ENCODE results near the gene SATB1.
A peak's percentile ranks its signal among the peaks of the same experiment; 100 is the strongest.

Gene SATB1

DNA sequence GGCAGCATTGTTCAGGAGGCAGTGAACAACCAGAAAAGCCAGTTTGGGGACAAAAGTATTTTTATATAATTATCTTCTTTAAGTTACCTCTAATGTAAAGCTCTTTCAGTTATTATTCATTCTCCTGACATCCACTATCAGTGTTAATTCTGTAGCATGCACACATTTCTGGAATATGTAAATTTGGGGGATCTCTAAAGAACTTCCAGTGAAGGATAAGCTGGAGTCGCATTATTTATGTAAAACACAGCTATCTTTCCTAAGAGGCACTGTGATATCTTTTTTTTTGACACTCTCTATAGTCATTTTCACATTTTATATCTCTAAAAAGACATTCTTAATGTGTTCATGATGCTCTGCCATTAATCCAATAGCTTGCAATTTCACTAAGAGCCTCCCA lies 26.7 kb downstream of the SATB1 start:
- DNase-seq: no peak

DNA sequence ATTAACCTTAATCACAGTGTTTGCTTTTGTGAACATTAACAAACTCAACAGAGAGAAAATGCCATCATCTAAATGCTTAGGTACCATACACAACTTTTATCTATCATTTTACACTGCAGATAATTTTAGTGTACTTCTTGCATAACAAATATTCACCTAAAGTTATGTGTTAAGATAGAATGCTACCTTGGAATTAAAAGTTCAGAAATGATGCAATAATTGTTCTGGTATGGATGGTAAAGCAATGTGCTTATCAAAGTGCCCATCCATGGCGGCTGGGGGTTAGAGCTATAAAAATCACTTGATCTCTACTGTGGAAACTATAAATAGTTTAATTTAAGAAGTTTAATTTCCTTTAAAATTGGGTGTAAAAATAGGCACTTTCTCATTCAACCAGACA lies 28.7 kb downstream of the SATB1 start:
- no peak for DNase-seq

DNA sequence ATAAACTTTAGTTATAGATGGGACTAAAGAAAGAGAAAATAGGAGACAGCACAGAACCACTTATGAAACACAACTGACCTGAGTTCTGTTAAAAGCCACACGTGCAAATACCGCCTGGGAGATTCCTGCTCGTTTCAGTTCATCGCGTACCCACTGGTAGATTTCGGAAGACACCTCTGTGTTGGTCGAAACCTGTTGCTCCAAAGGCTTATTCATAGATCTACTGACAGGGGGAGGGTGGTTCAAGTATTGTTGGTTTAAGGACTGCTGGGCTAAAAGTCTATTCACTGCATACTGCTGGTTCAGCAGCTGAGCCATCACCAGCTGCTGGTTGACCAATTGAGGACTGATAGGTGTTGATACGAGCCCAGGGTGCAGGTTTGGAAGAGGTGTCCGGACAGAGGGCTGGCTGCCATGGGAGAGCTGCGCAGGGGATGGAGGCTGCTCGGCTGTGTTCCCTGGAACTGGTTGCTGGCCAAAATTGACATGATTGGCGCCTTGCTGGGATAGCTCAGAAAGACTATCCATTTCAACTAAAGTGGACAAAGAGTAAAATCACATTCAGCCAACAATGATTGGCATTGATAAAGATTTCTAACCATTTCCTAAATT lies 30.6 kb downstream of the SATB1 start:
- DNase-seq: no peak

DNA sequence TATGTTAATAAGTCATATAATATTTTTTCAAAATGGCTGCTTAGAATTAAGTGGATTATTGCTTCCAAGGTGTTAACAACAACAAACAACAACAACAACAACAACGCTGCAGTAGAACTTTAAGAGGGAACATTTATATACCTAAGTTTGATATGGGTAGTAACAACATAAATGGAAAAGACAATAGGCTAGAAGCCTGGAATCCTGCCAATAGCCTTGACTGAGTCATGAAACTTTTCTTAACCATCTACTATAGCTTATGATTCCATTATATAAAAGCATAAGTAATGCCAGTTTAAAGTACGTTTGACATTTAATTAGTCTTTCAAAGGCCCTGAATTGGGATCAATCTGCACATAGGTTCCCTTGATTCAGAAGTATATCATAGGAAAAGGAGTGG lies 31.2 kb downstream of the SATB1 start:
- DNase-seq: no peak

DNA sequence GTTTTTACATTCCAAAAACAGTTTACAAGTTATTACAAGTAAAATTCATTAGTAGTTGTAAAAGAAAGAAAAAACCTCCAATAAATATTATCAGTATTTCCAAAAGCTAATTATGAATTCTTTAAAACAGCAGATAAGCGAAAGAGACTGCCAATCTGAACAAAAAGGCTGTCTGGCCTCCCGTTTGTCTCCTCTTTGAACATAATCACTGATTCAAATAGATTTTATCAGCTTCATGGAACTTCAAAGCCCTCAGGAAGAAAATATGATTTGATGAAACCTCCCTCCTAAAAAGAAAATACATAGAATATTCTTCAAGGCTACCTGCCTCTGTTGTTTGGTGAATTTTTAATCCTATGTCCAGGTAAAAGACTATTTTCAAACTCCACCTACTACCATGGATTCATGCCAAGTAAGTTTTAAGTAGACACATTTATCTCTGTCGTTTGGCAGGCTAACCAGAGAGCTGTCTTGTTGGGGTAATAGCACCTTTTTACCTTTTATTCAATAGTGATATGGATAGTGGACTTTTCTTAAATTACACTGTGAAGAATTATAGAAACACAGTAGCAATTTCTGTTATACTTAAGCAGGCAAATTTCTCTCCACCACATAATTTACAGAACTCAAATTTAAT lies 35.0 kb downstream of the SATB1 start:
- DNase-seq: no peak

DNA sequence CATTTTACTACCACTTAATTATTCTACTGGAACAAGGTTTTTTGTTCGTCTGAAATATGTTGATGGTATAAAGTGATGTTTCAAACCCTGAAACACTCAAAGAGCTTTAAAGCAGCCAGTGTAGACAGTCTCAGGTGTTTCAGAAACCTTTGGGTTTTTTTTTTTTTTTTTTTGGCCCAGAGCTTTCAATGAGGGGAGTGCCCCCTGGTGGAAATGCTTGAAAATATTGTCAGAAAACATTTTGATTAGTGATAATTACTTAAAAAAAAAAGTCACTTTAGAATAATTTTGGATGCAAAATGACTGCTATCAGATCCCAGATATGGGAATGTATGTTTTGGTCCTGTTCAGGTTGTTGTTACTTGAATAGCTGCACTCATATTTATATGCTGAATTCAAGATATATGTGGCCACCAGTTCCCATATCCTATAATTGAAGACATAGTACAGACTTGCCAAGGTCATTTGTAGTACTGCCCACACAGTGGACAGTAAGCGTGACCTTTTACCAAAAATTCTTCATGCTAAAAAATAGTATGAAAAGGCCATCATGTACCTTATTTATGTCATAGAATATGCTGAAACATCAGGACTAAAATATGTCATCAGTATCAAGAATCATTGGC lies 35.9 kb downstream of the SATB1 start:
- DNase-seq: peak in 1 of 5 experiments; percentile 50

DNA sequence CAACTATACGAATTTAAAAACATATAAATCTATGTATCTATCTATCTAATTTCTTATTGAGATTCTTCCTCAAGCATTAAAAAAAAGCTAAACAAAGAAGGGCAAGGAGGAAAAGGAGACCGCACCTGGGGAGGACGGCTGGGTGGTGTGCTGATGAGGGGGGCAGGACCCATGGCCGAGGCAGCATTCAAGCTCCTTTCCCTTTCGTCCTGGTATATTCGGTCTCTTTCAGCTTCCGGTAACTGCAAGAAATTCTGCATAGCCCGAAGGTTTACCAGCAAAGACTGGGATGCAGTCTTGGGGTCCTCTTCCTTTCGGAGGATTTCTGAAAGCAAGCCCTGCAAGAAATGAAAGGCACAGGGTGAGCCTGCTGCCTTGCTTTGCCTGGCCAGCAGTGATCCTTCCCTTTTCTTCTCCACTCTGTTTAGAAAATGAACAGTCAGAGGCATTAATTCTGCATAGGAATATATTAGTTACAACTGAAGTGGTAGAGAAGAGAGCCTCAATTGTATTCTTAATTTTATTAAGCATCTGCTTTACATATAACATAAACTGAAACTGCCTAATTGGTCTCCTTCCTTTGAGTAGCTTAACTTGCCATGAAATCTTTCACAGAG lies 38.8 kb downstream of the SATB1 start:
- no peak for DNase-seq

DNA sequence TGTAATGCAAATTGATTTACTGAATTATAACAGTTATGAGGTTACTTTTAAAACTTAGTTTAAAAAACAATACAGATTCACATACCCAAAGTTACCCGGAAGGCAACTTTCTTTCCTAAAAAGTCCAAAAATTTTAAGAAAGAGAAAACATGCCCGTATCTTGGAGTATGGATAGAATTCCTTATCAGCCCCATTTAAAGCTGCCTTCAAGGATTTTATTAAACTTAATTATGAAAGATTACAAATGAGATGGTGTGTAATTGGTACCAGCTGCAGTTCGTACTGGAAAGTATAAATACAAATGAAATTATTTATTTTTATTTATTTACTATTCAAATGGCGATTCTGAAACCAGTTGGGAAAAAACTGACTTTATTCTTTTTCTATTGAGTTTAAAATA lies 39.4 kb downstream of the SATB1 start:
- no peak for DNase-seq

DNA sequence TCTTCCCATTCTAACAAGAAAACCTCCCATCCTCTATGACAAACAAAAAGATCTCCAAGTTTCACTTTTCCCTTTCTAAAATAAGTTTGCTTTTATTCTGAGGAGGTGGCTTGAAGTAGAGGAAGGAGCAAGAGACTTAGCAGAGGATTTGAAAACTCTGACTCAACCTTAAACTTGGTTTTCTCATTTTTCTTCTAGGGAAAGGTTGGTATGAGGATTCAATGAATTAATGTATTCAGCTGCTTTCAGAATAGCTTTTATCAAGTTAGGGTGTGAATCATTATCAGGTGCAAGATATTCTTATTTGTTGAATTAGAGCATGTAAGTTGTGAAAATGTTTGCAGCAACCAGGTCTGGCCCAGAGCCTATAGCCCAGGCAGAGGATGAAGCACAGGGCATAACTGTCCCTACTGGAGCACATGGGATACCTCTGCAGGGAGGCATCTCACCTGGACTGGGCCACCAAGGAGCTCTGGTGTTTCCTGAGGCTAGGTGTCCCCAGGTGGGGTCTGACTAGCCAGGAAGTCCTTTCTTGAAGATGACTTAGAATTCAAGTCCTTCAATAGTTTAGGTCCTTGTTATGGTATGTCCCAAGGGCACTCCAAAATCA lies 42.3 kb downstream of the SATB1 start:
- DNase-seq: peak in 1 of 5 experiments; percentile 21

DNA sequence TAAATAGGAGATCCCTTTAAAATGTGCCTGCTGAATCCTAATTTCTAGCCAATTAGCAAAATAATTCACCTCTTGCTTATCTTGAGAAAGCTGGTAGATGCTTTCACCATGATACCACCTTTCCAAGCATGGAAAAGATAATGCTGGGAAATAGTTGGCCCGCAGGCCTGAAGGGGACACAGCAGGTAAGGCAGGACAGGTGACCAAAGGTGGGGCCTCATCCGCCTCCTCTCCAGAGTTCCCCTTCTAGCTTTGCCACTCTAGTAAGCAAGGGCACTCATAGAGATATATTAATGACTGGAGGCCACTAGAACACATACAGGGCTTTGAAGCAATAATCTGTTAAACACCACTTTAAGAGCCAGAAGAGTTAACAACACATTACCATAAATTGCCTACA lies 45.5 kb downstream of the SATB1 start:
- DNase-seq: no peak

DNA sequence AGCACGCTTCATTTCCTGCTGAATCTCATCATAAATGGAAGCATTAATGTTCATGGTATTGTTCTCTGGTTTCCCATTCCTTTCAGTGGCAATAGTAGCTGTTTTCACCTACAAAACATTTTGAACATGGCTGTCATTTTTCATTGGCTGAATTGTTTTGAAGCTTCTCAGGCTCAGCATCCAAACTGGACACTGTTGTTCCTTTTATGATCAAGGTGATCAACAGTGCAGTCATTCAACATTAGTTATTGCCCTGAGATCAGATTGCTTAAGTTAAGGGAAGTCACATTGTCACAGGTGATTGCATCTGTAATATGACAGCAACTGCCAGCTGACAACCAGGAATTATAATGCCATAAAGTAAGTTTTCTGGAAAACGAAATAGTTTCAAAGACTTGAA lies 46.9 kb downstream of the SATB1 start:
- no peak for DNase-seq

DNA sequence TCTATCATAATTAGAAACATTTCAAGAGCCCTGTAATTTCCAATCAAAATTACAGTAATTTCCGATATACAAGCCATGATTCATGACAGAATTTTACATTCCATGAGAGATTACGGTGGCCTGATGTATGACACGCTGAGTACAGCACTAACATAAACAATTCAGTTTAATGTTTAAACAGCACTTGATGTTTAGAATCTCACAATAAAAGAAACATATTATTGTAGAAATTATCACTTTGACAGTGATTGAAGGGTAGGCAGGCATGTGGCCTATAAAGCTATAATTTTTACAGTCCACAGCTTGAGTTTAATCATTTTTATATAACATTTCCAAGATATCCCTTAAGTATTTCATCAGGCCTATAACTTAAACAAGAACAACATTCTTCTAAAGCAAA lies 48.5 kb downstream of the SATB1 start:
- DNase-seq: no peak

DNA sequence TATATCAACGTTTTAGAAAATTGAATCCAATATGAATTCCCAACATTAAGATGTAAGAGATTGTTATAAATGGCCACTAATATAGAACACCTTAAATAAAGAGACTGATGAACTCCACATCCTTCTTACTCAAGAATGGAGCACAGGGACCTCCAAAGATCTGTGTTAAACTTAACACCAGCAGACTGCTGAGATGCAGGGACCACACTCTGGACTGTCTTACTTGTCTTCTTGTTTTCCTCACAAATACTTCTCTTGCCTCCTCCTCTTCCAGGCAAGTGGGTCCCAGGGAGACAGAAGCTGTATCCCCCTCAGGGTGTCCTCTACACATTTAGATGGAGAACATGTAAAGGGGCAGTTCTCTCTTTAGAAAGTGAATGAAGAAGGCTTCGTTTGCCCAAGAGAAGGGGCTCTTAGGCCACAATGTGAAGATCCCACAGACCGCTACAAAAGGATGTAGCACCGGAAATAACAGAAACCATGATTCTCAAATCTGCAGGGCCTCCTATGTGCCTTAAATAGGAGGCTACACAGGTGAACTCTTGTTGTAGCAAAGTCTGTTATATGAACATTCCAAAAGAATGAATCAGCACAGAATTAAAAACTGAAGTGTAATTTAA lies 52.2 kb downstream of the SATB1 start:
- DNase-seq: peak in 2 of 5 experiments; percentile 31 to 72

DNA sequence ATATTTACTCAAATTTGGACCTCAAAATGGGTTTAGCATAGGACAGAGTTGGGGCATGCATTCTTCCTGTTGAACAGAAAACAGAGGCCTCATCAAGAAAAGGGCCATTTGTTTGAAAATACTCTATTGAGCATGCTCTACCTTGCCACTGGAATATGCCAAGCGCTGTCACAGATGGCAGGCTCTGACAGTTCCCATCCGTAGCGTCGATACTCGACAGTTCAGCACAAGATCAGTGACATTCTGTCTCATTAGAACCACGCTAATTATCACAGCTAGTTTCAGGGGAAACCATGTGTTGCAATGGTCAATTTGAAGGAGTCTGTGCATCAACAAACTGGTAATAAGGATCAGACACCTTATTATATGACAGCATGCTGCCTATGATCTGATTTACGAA lies 54.5 kb downstream of the SATB1 start:
- DNase-seq: no peak

DNA sequence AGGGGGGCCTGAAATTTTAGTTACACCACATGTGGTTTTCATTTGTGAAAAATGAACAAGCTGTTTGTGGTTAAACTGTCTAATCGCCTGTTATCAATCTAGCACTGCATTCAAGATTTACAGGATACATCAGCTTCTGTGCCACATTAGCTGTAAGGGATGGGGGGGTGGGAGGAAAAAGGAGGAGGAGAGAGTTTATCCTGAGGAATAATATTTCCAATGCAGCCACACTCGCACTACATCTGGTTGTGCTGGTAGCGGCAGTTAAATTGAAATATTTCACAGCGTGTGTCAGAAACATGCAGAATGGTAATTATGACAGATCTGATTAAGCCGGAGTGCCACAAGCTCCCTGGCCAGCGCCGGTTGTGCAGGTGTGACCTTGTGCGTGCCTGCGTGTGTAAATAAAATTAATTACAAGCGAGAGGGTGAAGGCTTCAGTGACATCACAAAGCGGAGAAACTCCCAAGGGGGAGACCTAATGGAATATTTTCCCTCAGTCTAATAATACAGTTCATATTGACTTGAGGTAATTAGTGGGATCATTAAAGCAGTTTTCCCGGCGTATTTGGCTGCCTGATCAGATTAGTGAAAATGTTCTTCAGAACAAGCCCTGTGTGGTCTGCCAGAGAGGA lies 55.5 kb downstream of the SATB1 start:
- peak in 1 of 5 experiments; percentile 53 for DNase-seq

DNA sequence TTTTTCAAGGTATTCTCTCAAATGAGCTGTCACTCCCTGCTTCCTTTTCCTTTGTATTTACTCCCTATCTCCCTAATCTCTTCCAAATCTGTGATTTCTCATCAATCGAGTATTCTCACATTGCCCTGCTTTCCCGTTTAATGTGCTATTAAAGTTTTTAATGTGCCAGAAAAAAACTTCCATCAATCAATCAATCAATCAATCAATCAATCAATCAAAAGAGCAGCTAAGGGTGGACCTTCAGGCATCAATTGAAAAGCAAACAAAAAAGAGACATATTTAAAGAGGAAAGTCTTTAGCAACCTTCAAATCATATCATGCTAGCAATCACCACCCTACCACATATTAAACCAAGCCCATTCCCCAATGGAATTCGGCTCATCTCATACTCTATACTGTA lies 58.9 kb downstream of the SATB1 start:
- DNase-seq: no peak

DNA sequence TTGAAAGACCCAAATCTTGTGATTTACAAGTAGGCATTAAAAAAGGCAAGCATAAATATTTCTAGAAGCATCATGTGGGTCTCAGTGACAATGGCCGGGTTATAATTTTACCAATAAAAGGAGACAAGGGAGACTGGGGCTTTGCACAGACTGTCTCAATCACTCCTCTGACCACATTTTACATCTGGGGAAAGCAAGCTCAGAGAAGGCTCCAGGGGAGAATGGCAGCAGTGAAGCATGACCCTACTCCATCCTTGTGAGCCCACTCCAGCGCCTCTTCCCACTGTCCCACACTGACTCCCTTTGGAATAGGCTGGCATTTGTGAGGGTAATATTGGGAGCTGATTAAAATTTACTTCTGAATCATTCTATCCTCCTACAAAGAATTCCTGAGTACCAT lies 61.8 kb downstream of the SATB1 start:
- no peak for DNase-seq

DNA sequence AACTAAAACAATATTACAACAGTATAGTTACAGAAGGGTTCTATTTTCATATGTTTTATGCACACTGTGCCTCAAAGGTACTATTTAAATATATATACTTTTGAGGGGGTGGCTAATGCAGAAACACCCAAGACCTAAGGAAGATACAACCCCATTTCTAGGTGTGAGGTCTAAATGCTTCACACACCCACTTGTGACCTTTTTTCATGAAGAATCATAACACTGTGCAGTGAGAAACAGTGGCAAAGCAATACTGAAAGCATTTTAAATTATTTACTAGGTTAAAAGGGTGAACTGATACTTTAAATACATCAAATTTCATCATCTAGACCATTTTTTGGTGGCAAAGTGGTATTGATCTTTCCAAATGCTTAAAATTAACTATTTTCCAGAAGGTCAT lies 67.4 kb downstream of the SATB1 start:
- DNase-seq: no peak

DNA sequence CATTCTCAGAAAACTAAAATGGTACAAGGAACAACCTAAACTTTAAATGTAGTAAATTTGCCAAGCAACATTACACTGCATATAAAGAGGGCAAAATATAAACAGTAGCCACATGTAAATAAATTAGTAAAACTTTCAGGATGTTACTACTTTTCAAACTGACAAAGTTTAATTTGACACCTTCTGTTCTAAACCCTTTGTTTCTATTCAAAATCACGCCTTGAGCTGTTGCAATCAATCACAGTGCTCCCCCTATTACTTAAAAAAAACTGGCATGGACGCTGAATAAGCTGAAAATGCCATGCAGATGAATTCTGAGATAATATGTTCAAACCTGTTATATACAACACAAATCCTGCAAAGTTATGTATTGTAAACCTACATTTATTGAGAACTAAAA lies 69.3 kb downstream of the SATB1 start:
- no peak for DNase-seq

DNA sequence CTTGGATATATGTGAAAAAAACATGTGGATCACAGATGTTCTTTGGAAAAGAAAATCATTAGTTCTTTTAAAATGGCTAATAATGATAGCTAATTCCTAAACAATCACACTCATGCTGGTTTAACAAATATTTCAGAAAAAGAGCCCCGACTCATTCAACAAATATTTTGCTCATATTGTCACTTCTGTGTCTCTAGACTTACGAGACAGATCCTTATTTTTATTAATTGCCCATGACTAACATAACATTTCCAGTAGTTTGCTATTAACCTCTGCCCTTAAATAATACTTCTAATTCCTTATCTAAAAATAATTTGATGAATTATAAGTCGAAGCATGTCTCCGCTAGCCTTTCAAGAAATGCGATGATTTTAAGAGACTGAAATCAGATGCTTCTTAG lies 70.4 kb downstream of the SATB1 start:
- no peak for DNase-seq

DNA sequence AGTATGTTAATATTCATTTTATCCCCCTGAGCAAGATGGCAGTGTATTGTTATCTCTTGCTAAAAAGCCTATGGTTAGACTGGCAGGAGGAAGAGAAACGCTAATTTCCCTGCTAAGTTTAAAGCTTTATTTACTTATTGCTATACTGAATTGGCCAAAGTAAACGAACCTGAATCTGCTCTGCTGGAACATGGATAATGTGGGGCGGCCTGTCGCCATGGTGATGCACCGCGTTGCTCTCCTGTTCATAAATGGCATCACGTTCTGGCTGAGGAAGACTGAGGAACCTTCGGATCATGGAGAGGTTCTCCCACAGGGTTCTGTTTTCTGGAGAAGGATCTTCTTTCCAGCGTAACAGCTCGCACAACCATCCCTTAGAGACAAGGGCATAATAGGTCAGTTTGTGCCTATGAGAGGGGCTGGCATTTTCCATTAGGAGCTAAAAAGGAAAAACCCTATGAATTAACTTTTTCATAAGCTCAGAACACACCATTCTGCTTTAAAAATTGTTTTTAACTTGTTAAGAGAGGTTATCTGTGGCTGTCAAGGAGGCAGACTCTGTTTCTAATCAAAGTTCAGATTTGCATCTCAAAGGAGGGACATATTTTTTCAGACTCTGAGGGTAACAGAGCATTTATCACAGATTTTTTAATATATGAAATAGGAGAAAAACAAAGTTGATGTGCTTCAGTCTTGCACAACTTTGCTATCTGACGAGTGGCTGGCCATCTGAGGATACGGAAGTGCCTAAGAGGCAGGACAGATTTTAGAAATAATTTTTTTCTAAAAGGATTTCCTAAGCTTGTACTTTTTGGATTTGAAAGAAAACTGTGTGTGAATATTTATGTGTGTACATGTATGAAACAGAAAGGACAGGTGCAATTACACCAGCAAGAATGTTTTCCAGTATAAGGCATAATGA lies 73.1 kb downstream of the SATB1 start:
- no peak for DNase-seq
